GM12892 (cell line): ENCODE data around the gene COL4A4.

Experiments used
- DNase-seq: peaks from one replicate; pipeline ENCODE4 v3.0.0; 2011; ENCODE audit not compliant: insufficient read length
- FAIRE-seq: peaks from 2 replicates; lab custom pipeline; 2011; peaks lifted over from hg19 to GRCh38; lab: Jason Lieb, UNC
- POLR2A ChIP-seq: IDR thresholded peaks from 2 replicates; pipeline ENCODE4 v1.6.1; 2011; ENCODE audit warnings: low read depth, low read length, control low read depth
- POLR2AphosphoS5 ChIP-seq: IDR thresholded peaks from 2 replicates; pipeline ENCODE4 v1.6.1; 2011; ENCODE audit warnings: low read depth, low read length, control low read depth
- TAF1 ChIP-seq: IDR thresholded peaks from 2 replicates; pipeline ENCODE4 v1.6.1; 2011; ENCODE audit warnings: low read depth, mild to moderate bottlenecking, control low read depth, low read length, borderline replicate concordance

Gene COL4A4

DNA sequence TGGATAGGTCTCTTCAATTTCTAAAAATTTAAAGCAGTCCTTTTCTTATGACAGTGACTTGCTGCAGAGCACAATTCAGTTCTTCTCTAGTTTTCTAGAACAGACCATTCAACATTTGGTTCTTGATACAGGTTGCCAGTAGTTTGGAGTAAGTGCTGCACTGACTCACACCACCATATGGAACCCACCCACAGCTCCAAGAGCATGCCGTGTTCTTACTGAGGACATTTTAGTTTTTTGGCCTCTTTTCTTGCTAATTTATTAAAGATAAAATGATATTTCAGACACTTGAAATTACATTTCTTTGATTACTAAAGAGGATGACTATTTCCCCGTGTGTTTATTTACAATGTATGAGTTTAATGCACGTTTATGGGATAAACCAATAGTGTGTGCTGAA is 120.0 kb downstream of the COL4A4 start:
- no peak for DNase-seq
- TF ChIP-seq TAF1 (no peak), POLR2AphosphoS5 (no peak), POLR2A (no peak)
- FAIRE-seq, result no peak

DNA sequence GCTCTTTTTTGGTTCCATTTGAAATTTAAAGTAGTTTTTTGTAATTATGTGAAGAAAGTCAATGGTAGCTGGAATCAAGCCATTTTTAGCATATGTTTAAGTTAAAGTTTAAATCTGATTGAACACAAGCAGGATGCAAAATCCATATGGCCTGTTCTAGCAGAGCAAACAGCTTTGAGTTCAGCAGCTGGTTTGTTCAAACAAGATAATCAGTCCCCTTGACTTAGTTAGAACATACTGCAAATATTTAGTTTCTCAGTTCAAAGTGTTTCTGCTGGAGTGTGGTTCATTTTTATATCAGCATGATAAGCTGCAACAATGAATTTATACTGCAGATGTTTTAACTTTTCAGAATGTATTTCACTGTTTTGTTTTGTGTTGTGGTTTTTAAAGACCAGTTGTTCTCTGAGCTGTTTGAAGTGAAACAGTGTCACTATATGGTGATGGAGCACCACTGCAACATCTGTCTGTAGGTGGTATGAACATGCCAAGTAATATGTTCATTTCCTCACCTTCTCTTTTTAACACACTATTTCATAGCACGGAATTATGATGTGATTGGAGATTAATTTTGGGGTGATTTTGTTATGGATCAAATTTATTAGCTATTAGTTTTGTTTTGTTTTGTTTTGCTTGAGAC is 125.3 kb downstream of the COL4A4 start:
- no peak for DNase-seq
- TF ChIP-seq POLR2A (no peak), TAF1 (no peak), POLR2AphosphoS5 (no peak)
- FAIRE-seq, result no peak

DNA sequence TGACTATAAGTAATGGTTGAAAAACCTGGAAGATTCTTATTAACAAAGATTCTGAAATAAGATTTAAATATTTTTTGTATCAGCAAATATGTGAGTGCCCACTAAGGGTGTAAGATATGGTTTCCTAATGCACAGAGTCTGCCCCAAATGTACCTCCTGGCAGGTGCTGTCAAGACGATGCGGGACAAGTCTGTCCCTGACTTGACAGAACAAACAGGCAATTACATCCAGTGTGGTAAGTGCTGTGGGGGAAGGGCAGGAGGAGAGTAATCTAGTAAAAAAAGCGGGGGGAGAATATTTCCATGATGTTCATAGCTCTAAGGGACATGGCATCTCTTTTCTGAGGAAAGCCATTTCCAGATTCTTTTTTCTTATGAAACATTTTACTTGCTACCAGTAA is 127.5 kb downstream of the COL4A4 start:
- FAIRE-seq (no peak), DNase-seq (no peak)
- TF ChIP-seq POLR2A (no peak), POLR2AphosphoS5 (no peak), TAF1 (no peak)

DNA sequence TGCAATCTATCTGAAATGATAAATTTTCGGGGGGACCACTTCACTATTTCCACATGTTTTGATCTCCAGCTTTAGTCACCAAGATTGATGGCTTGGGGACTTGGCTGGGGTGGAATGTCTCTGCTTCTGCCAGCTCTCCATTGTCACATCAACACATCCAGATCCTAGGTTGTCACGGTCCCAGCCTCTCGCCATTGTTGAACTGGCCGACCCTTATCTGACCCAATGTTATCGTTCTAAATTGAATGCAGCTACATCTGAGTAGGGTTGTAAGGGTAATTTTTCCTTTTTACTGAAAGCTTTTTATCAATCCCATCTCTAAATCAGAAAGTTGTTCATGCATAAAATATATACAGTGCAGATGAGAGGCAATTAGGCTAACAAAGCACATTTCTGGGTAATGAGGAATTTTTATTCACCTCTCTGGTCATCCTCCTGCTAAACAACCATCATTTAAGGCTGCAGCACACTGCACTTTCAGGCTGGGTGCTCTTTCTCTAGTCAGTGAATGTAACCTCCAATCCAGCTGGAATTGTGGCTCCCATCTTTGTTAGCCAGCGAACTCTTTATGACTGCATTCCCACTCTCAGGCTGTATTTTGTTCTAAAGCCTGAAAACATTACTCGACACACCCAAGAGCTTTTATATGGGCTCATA is 128.2 kb downstream of the COL4A4 start:
- no peak for DNase-seq

DNA sequence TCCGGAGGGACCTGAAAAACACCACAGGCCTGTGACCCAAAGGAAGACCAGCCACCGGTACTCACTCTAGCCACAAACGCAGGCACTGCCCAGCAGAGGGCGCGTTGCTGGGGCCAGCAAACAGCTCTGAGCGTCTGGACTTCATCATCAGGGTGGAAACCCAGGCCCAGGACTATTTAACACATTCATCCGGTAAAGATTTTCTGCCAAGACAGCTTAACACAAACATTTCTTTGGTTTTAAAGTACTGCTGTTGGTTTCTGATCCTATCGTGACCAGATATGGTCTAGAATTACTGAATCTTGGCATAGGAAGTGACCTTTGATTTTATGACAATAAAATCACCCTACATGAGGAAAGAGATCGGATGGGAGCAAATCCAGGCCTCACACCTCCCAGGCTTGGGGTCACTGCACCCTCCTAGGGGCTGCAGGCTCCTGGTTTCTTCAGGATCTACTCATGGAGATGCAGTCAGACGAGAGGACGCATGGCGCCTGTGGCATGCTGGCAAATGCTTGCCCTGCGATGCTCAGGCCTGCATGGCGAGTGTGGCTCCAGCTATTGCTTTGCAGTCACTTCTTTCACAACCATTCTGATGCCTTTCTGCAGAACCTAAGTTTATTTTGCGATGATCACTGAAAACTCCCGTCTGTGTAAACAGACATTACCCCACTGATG is 130.4 kb downstream of the COL4A4 start:
- no peak for FAIRE-seq

More for the DNA sequence above, 128.2 kb downstream of the COL4A4 start:
- no peak for TF ChIP-seq POLR2A
- no peak for TF ChIP-seq TAF1
- TF ChIP-seq POLR2AphosphoS5, result no peak
- no peak for FAIRE-seq

DNA sequence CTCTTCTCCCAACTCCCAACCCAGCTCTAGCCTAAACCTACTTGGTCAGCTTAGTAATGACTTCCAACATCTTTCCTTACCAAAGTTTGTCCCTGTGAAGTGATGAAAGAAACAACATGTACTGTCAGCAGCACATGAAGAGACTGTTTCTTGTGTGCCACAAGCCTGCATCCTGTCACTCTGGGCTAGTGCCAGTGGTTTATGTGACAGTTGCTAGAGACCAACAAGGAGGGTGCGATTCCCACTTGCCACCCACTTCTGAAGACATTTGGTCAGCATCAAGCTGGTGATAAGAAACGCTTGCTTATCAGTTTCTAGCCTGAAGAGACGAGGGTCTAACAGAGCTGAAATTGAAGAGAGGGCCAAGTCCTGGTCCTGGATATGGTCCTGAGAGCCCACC is 132.6 kb downstream of the COL4A4 start:
- DNase-seq (no peak), FAIRE-seq (no peak)
- TF ChIP-seq TAF1 (no peak), POLR2AphosphoS5 (no peak), POLR2A (no peak)

More for the DNA sequence above, 130.4 kb downstream of the COL4A4 start:
- TF ChIP-seq TAF1, result no peak
- peak; percentile 25 for DNase-seq

DNA sequence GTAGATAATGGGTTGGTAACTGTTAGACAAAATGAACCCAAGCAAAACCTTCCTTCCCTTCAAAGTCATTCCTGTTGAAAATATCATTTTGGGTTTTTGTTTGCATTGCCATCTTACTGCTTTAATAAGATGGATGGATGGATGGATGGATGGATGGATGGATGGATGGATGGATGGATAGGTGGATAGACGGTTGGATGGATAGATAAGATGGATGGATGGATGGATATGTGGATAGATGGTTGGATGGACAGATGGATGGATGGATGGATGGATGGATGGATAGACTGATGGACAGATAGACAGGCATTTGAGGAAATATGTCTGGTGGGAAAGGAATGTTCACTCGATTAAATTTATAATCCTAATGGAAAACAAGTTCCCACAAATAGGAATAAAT is 133.2 kb downstream of the COL4A4 start:
- no peak for FAIRE-seq
- DNase-seq, result no peak
- TF ChIP-seq POLR2AphosphoS5, result no peak

DNA sequence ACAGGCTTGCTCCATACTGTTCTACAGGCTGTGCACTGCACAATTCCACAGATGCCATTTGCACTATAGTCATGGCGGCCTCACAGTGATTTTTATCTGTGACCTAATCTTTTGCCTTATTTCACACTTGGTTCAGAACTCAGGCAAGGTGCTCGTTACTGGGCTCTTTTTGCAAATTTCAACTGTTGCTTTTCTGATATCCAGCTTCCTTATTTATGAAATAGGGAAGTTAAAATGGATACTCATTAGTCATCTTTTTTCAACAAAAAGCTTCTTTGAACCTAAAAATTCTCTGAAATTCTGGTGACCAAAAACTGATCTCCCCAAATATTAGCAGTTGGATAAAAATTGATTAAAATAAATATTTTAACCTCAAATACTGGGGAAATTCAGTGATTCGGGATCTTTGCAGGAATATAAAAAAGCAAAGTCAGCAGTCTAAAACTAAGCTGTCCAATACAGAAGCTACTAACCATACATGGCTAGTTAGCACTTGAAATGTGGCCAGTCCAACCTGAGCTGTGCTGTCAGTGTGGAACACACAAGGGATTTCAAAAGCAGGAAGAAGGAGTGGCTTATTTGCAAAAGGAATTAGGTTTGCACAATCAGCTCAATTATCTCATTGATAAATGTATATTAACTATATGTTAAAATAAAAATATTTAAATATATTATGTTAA is 134.4 kb downstream of the COL4A4 start:
- DNase-seq (no peak), FAIRE-seq (peak; percentile 91)
- TF ChIP-seq TAF1 (no peak), POLR2AphosphoS5 (no peak), POLR2A (no peak)

DNA sequence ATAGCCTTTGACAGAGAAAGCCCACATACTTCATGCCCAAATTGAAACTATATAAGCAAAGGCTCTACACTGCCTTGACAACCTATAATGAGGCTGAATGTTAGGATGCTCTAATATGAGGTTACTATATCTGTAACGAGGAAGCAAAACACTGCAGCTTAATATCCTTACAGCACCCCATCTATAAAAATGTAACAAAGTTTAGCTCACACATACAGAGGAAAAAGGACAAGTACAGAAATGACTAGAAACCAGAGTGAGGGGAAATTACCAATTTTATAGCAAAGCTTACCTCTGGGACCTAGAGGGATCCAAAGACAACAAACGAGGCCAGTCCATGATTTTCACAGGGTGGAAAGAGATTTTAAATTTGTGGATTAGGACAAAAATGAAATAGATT is 138.5 kb downstream of the COL4A4 start:
- TF ChIP-seq TAF1, result no peak
- TF ChIP-seq POLR2AphosphoS5, result no peak
- no peak for TF ChIP-seq POLR2A
- FAIRE-seq (no peak), DNase-seq (no peak)

DNA sequence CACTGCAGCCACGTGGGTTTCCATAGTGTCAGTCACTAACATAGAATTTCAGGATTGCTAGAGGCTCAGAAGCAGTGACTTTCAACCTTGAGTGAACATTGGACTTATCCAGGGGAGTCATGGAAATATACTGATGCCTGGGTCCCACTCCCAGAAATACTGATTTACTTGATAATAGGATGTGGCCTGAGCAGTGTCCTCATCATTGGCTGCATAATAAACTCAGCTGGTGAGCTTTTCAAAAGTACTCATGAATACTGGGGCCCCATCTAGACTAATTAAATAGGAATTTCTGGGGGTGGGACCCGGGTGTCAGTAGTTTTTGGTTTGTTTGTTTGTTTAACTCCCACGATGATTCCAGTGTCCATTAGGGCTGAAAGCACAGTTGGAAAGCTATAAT is 141.4 kb downstream of the COL4A4 start:
- DNase-seq, result no peak

DNA sequence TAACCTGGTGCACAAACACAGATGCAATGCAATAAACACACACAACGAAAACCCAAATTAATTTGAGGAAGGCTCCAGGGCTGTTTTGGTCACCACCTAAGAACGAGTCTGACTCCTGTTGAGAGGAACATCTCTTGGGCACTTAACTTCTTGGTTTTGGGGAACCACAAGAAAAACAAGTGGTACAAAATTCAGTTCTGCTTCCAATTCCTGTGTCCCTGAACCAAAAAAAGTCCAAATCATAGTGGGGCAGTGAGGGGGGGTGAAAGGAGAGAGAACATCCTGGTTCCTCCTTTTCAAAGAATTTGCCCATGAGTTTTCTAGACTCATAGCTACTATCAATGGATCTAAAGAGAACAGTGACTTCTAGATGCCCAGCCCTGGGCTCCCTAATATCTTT is 143.6 kb downstream of the COL4A4 start:
- TF ChIP-seq POLR2A, result no peak
- no peak for TF ChIP-seq TAF1
- TF ChIP-seq POLR2AphosphoS5, result no peak
- no peak for DNase-seq
- no peak for FAIRE-seq

More for the DNA sequence above, 141.4 kb downstream of the COL4A4 start:
- FAIRE-seq, result no peak
- TF ChIP-seq POLR2A, result no peak
- TF ChIP-seq TAF1, result no peak
- TF ChIP-seq POLR2AphosphoS5, result no peak
